ENCODE results near the gene IRF1. TPM values are rescaled to one million over a fixed set of nuclear protein-coding genes. Genes with fewer than 3 reads are reported as not detected.

IRF1 gene, protein sequence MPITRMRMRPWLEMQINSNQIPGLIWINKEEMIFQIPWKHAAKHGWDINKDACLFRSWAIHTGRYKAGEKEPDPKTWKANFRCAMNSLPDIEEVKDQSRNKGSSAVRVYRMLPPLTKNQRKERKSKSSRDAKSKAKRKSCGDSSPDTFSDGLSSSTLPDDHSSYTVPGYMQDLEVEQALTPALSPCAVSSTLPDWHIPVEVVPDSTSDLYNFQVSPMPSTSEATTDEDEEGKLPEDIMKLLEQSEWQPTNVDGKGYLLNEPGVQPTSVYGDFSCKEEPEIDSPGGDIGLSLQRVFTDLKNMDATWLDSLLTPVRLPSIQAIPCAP
- 10 to 100 TPM in 1 of 2 donors, 1 to 10 TPM in 1; 9.5 to 42.6 TPM for total RNA-seq
- 10 to 100 TPM; 22.1 to 27.3 TPM for polyA plus RNA-seq

DNA sequence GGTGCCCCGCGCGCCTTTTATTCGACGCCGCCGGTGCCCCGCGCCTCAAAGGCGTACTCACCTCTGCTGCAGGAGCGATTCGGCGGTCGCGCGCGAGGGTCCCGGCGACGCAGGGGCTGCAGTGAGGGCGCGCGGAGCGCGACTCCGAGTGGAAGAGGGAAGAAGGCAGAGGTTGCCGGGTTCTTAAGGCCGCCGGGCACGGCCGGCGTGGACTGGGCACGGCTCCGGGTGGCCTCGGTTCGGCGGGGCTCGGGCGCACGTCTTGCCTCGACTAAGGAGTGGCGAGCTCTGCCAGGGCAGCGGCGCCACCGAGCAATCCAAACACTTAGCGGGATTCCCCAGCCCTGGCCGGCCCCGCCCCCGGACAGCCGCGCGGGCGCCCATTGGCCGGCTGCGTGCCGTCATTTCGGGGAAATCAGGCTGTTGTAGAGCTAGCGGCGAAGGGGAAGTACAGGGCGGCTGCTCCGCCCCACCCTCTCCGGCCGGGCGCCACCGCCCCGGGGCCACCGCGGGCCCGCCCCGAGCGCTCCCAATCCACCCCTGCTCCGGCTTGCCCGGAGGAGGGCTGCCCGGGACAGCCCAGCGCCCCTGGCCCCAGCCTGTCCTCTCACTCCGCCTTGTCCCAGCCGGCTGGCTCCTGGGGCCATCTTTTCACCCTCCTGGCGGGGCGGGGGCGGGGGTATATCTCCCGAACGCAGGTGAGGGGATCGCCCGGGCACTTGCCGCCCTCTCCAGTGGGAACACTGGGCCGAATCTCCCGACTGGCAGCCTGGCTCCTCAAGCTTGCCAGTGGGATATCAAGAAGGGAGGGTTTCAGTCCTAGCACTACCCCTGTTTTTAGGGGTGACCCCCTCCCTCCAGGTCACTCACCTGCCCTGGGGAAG lies at the start of gene IRF1:
IRF1 (minus strand) TSS at position 290 of the 884 bp plus-strand sequence. CDS start 1,295 bp downstream, outside the sequence.
- DNase-seq (ENCODE audit: low spot score): peak; percentile 94
- no peaks in the 10 kb centered on the region for H3K9me3 ChIP-seq (ENCODE audit: control insufficient read depth in 4 of 4, low read length in 3 of 4)
- H3K27ac ChIP-seq (ENCODE audit: low read depth in 1 of 2, low read length in 2 of 2): peak within 1 kb of the TSS; percentile 97 to 98
- WGBS: under 1% methylated on average over 87 of the region's 87 CpGs
- H3K27me3 ChIP-seq (ENCODE audit: control insufficient read depth in 4 of 4, insufficient read depth in 4 of 4, low read length in 3 of 4): no peaks in the 10 kb centered on the region
- peaks cover 4 to 68% (median 53%) of the 10 kb centered on the region in 4 donors for H3K4me1 ChIP-seq (ENCODE audit: control insufficient read depth in 4 of 4, insufficient read depth in 4 of 4, low read length in 3 of 4)
- H3K4me3 ChIP-seq (ENCODE audit: low read depth in 1 of 3, low read length in 3 of 3): peak within 1 kb of the TSS; percentile 74 to 97 (median 93)
- H3K9ac ChIP-seq (ENCODE audit: low read depth in 1 of 2, low read length in 2 of 2): peak within 1 kb of the TSS; percentile 84 to 85
- TF ChIP-seq SP1 (IDR thresholded peaks at IDR 0.05) (peak; percentile 68), HNF4G (IDR thresholded peaks at IDR 0.05) (no peak), GABPA (IDR thresholded peaks at IDR 0.05 in 1 of 2, conservative IDR thresholded peaks at IDR 0.05 in 1 of 2) (no peak), JUND (IDR thresholded peaks at IDR 0.05) (no peak), TAF1 (conservative IDR thresholded peaks at IDR 0.05) (peak; percentile 92), EGR1 (IDR thresholded peaks at IDR 0.05; ENCODE audit: low read depth in 2 of 2) (peak in 1 of 2 donors; percentile 38), HNF4A (conservative IDR thresholded peaks at IDR 0.05) (no peak), RAD21 (IDR thresholded peaks at IDR 0.05) (no peak), FOXA2 (IDR thresholded peaks at IDR 0.05) (no peak), FOXA1 (IDR thresholded peaks at IDR 0.05) (peak; percentile 8), YY1 (IDR thresholded peaks at IDR 0.05) (no peak), NR2F2 (IDR thresholded peaks at IDR 0.05) (no peak), RXRA (IDR thresholded peaks at IDR 0.05) (no peak)
- TF ChIP-seq, protein P1, sequence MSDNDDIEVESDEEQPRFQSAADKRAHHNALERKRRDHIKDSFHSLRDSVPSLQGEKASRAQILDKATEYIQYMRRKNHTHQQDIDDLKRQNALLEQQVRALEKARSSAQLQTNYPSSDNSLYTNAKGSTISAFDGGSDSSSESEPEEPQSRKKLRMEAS (IDR thresholded peaks at IDR 0.05): no peak
- TF ChIP-seq, protein P2, sequence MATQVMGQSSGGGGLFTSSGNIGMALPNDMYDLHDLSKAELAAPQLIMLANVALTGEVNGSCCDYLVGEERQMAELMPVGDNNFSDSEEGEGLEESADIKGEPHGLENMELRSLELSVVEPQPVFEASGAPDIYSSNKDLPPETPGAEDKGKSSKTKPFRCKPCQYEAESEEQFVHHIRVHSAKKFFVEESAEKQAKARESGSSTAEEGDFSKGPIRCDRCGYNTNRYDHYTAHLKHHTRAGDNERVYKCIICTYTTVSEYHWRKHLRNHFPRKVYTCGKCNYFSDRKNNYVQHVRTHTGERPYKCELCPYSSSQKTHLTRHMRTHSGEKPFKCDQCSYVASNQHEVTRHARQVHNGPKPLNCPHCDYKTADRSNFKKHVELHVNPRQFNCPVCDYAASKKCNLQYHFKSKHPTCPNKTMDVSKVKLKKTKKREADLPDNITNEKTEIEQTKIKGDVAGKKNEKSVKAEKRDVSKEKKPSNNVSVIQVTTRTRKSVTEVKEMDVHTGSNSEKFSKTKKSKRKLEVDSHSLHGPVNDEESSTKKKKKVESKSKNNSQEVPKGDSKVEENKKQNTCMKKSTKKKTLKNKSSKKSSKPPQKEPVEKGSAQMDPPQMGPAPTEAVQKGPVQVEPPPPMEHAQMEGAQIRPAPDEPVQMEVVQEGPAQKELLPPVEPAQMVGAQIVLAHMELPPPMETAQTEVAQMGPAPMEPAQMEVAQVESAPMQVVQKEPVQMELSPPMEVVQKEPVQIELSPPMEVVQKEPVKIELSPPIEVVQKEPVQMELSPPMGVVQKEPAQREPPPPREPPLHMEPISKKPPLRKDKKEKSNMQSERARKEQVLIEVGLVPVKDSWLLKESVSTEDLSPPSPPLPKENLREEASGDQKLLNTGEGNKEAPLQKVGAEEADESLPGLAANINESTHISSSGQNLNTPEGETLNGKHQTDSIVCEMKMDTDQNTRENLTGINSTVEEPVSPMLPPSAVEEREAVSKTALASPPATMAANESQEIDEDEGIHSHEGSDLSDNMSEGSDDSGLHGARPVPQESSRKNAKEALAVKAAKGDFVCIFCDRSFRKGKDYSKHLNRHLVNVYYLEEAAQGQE (IDR thresholded peaks at IDR 0.05): peak; percentile 95
- TF ChIP-seq, protein P3, sequence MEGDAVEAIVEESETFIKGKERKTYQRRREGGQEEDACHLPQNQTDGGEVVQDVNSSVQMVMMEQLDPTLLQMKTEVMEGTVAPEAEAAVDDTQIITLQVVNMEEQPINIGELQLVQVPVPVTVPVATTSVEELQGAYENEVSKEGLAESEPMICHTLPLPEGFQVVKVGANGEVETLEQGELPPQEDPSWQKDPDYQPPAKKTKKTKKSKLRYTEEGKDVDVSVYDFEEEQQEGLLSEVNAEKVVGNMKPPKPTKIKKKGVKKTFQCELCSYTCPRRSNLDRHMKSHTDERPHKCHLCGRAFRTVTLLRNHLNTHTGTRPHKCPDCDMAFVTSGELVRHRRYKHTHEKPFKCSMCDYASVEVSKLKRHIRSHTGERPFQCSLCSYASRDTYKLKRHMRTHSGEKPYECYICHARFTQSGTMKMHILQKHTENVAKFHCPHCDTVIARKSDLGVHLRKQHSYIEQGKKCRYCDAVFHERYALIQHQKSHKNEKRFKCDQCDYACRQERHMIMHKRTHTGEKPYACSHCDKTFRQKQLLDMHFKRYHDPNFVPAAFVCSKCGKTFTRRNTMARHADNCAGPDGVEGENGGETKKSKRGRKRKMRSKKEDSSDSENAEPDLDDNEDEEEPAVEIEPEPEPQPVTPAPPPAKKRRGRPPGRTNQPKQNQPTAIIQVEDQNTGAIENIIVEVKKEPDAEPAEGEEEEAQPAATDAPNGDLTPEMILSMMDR (IDR thresholded peaks at IDR 0.05; ENCODE audit: low read depth, low read length, missing input control): no peak
- TF ChIP-seq, protein P4, sequence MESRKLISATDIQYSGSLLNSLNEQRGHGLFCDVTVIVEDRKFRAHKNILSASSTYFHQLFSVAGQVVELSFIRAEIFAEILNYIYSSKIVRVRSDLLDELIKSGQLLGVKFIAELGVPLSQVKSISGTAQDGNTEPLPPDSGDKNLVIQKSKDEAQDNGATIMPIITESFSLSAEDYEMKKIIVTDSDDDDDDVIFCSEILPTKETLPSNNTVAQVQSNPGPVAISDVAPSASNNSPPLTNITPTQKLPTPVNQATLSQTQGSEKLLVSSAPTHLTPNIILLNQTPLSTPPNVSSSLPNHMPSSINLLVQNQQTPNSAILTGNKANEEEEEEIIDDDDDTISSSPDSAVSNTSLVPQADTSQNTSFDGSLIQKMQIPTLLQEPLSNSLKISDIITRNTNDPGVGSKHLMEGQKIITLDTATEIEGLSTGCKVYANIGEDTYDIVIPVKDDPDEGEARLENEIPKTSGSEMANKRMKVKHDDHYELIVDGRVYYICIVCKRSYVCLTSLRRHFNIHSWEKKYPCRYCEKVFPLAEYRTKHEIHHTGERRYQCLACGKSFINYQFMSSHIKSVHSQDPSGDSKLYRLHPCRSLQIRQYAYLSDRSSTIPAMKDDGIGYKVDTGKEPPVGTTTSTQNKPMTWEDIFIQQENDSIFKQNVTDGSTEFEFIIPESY (IDR thresholded peaks at IDR 0.05): no peak
- TF ChIP-seq, protein P5, sequence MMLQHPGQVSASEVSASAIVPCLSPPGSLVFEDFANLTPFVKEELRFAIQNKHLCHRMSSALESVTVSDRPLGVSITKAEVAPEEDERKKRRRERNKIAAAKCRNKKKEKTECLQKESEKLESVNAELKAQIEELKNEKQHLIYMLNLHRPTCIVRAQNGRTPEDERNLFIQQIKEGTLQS (IDR thresholded peaks at IDR 0.05): no peak
- peaks cover 11 to 31% (median 26%) of the 10 kb centered on the region in 4 donors for H3K36me3 ChIP-seq (ENCODE audit: control insufficient read depth in 4 of 4, insufficient read depth in 3 of 4, low read depth in 1 of 4, low read length in 3 of 4)

All from liver (tissue), 9 donors.